Activated CD4-positive, CD25-positive, alpha-beta regulatory T cell (primary cell): Measurements from ENCODE around the gene TPST1.
"Not testable (repeated sequence)": the region's sequence is repeated elsewhere in the genome, so short reads cannot be mapped to it uniquely, and the experiment has no call there.

ENCODE experiments used
- DNase-seq, 4 experiments: peaks; one replicate each; lab custom pipeline; 2025; lab: John Stamatoyannopoulos, UW

TPST1 gene

DNA sequence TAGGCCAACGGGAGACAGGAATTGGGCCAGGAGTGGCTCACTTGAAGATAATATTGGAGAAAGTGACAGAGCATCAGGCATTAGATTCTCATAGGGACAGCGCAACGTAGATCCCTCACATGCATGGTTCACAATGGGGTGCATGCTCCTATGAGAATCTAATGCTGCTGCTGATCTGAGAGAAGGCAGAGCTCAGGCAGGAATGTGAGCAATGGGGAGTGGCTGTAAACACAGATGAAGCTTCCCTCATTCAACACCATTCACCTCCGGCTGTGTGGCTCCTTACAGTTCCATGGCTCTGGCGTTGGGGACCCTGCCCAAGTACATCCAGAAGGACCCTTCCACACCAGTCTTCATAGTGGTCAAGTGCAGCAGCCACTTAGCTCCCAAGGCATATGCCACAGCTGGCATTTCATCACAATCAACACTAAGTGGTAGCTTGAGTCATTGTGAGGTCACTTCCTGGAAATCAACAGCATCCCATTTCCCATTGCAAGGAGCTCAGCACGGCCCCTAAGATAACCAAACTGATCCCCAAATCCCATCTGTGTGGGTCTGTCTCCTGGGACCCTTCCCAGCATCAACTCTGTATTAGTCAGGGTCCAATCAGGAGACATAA is 174.5 kb downstream of the TPST1 start:
- no peak for DNase-seq

GRCh38 chr7:66380272-66380888 is 175.2 kb downstream of the TPST1 start:
- no peak for DNase-seq

- DNase-seq: not testable (repeated sequence)
These were observed 177.2 kb downstream of the TPST1 start for GRCh38 chr7:66382182-66382923.

DNA sequence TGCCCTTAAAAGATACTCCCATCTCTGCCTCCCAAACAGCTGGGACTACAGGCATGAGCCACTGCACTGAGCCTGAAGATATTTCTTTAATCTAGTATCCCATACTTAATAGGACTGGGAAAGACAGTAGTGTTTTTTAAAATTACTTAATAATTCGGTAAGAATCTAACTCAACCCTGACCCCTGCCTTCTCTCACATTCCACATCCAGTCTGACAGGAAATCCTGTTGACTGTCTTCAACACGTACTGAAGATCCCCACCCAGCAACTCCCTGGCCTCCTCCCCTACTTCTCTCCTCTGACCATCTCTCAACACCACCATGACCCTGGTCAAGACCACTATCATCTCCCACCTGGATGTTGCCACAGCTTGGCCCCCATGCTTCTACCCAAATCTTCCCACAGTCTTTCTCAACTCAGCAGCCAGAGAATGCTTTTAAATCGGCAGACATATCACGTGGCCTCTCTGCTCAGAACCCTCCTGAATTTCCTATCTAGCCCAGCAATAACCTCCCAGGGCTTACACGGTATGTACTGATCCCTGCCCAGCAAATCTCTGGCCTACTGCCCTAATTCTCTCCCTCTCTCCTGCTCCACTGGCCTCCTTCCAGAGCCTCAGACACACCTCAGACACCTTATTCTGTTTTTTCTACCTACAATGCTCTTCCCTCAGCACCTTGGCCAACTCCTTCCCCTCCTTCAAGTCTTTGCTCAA is 180.2 kb downstream of the TPST1 start:
- DNase-seq: not testable (repeated sequence)

DNA sequence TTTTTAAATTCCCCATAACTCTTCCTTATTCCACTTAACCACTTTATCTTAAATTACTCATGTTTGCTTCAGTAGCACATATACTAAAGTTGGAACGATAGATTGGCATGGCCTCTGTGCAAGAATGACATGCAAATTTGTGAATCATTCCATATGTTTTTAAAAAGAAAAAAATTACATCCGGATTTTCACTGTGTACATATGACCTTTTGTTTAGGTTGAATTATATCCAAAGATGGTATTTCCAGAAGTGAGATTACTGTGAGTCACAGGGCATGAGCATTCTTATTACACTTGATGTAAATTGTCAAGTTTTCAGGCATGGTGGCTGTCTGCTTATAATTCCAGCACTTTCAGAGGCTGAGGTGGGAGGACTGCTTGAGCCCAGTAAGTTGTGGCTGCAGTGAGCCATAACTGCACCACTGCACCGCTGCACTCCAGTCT is 190.0 kb downstream of the TPST1 start:
- not testable (repeated sequence) for DNase-seq

- DNase-seq: not testable (repeated sequence)
These were observed 190.9 kb downstream of the TPST1 start for GRCh38 chr7:66396052-66396451.

DNA sequence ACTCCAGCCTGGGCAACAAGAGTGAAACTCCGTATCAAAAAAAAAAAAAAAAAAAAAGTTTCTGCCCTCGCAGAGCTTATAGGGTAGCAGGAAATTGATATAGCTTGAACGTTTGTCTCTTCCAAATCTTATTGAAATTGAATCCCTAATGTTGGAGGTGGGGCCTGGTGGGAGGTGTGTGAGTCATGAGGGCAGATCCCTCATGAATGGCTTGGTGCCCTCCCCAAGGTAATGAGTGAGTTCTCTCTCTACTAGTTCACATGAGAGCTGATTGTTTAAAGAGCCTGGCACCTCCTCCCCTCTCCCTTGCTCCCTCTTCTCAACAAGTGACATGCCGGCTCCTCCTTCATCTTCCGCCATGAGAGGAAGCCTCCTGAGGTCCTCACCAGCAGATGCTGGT is 193.7 kb downstream of the TPST1 start:
- DNase-seq: not testable (repeated sequence)

DNA sequence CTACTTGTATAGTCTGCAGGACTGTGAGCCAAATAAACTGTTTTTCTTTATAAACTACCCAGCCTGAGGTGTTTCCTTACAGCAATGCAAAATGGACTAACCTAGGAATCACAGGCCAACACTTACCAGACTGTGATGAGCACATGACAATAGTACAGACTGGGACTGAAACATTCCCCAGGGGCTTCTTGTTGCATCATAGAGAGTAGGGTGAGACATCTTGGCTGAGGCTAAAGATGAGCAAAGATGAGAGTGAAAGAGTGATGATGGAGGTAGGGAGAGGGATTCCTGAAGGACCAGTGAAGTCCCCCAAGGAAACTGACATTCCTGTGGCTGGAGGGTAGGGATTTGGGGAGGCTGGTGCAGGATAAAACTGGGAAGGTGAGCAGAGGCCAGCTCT is 194.4 kb downstream of the TPST1 start:
- DNase-seq: no peak

DNA sequence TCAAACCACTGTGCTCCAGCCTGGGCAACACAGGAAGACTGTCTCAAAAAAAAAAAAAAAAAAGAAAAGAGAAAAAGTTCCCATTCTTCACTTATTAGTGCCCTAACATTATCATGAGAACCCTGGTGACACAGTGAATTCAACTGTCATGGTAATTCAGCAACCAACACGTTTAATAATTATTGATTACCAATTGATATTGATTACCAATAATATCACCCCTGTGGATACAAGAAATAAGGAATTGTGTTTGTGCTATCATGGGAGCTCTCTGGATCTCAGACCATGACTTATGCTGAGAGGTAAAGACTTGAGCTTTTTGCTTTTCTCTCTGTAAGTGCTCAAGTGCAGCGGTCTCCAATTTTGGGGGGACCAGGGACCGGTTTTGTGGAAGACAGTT is 195.3 kb downstream of the TPST1 start:
- DNase-seq: no peak

GRCh38 chr7:66401126-66401525 is 196.0 kb downstream of the TPST1 start:
- not testable (repeated sequence) for DNase-seq

DNA sequence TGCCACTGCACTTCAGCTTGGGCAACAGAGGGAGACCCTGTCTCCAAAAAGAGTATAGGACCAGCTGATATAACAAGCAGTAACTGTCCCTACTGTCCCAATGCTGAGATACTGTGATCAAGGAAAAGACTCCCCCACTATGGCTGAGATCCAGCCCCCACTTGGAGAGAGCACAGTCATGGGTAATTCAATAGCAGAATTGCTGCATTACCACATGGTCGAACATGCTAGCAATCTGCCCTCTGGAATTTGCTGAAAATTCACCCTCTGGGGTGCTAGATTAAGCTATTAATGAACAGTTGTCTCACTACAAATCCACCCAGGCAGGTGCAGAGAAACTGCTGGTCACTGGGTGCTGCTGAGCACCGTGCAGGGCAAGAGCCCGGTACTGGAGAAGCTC is 196.8 kb downstream of the TPST1 start:
- not testable (repeated sequence) for DNase-seq

GRCh38 chr7:66403564-66403963 is 198.4 kb downstream of the TPST1 start:
- no peak for DNase-seq

GRCh38 chr7:66409493-66409892 is 204.4 kb downstream of the TPST1 start:
- DNase-seq: no peak
